OCI-LY1 (cell line): ENCODE measurements around the gene PTHLH.

ENCODE experiments used
- H2AFZ ChIP-seq: fragments of 200-600 bp; sonication (generic), shearing (Covaris generic); 2 replicates; pipeline ENCODE4 v1.6.0; 2014; ENCODE audit warnings: antibody characterized with exemption, mild to moderate bottlenecking, low read length
- H3F3A ChIP-seq: fragments of 200-600 bp; sonication (generic), shearing (Covaris generic); 2 replicates; pipeline ENCODE4 v1.6.0; 2014; ENCODE audit warnings: mild to moderate bottlenecking, antibody characterized with exemption, low read length, moderate library complexity; ENCODE audit not compliant: insufficient read depth
- H3K27ac ChIP-seq: fragments of 200-600 bp; sonication (generic); 2 replicates; pipeline ENCODE4 v1.5.1; 2014; ENCODE audit warnings: low read length, mixed run types, mild to moderate bottlenecking, low read depth; ENCODE audit not compliant: poor library complexity, severe bottlenecking
- H3K27me3 ChIP-seq: fragments of 200-600 bp; sonication (generic); 2 replicates; pipeline ENCODE4 v1.6.0; 2014; ENCODE audit warnings: antibody characterized with exemption, mild to moderate bottlenecking, low read length, moderate library complexity; ENCODE audit not compliant: insufficient read depth
- H3K36me3 ChIP-seq: fragments of 200-600 bp; sonication (generic); 2 replicates; pipeline ENCODE4 v1.6.1; 2014; ENCODE audit warnings: mild to moderate bottlenecking, antibody characterized with exemption, low read length, moderate library complexity, mixed read lengths; ENCODE audit not compliant: insufficient read depth
- H3K4me1 ChIP-seq: fragments of 200-600 bp; sonication (generic); 2 replicates; pipeline ENCODE4 v1.5.1; 2014; ENCODE audit warnings: mild to moderate bottlenecking, low read length, moderate library complexity; ENCODE audit not compliant: insufficient read depth, severe bottlenecking
- H3K4me2 ChIP-seq: fragments of 200-600 bp; sonication (generic), shearing (Covaris generic); 2 replicates; pipeline ENCODE4 v1.6.1; 2014; ENCODE audit warnings: low read length
- H3K4me3 ChIP-seq: fragments of 200-600 bp; sonication (generic); 2 replicates; pipeline ENCODE4 v1.5.1; 2014; ENCODE audit warnings: low read length, low read depth, mild to moderate bottlenecking, mixed read lengths; ENCODE audit not compliant: poor library complexity, severe bottlenecking
- H3K79me2 ChIP-seq: fragments of 200-600 bp; shearing (Covaris generic); 2 replicates; pipeline ENCODE4 v1.6.1; 2016; ENCODE audit warnings: mixed run types, low read length, mixed read lengths; ENCODE audit not compliant: insufficient read depth
- H3K9ac ChIP-seq: fragments of 200-600 bp; sonication (generic), shearing (Covaris generic); 2 replicates; pipeline ENCODE4 v1.6.1; 2014; ENCODE audit warnings: mild to moderate bottlenecking, low read length, mixed read lengths
- H3K9me2 ChIP-seq: fragments of 200-600 bp; sonication (generic), shearing (Covaris generic); 2 replicates; pipeline ENCODE4 v1.6.1; 2014; ENCODE audit warnings: low read depth, mild to moderate bottlenecking, low read length, mixed read lengths
- H3K9me3 ChIP-seq: fragments of 200-600 bp; shearing (Covaris generic); 2 replicates; pipeline ENCODE4 v1.6.1; 2014; ENCODE audit warnings: low read length, mixed read lengths
- H4K20me1 ChIP-seq: fragments of 200-600 bp; sonication (generic), shearing (Covaris generic); 2 replicates; pipeline ENCODE4 v1.6.0; 2016; ENCODE audit warnings: mild to moderate bottlenecking, low read length; ENCODE audit not compliant: insufficient read depth
- CTCF ChIP-seq: fragments of 200-600 bp; sonication (generic), shearing (Covaris generic); IDR thresholded peaks from 2 replicates; pipeline ENCODE4 v1.5.1; 2017; ENCODE audit warnings: mild to moderate bottlenecking, antibody characterized with exemption, low read length, moderate library complexity, mixed read lengths
- EZH2 ChIP-seq: fragments of 200-600 bp; sonication (generic), shearing (Covaris generic); IDR thresholded peaks from 2 replicates; pipeline ENCODE4 v1.8.0; 2017; ENCODE audit warnings: borderline replicate concordance, mixed run types, mild to moderate bottlenecking, antibody characterized with exemption, low read length, moderate library complexity, mixed read lengths

The PTHLH gene

GRCh38 chr12:27953817-27954216 is 18.7 kb downstream of the PTHLH start:
- Histone ChIP-seq H3K9me2 (no peaks in the 10 kb centered on the region), H4K20me1 (no peaks in the 10 kb centered on the region), H3K4me2 (no peak overlapping the region), H3K4me1 (no peaks in the 10 kb centered on the region), H3K4me3 (no peak overlapping the region), H2AFZ (no peak overlapping the region), H3K36me3 (no peaks in the 10 kb centered on the region), H3K27me3 (no peaks in the 10 kb centered on the region; the same call in 1 of the 2 replicates), H3K9me3 (no peaks in the 10 kb centered on the region), H3K79me2 (no peaks in the 10 kb centered on the region), H3K9ac (no peak overlapping the region), H3F3A (no peaks in the 10 kb centered on the region), H3K27ac (no peak overlapping the region)
- no peak for TF ChIP-seq CTCF
- no peak for TF ChIP-seq EZH2

GRCh38 chr12:27953348-27953747 is 19.2 kb downstream of the PTHLH start:
- no peak for TF ChIP-seq EZH2
- no peak for TF ChIP-seq CTCF
- Histone ChIP-seq H3K4me2 (no peak overlapping the region), H3F3A (no peaks in the 10 kb centered on the region), H3K27ac (no peak overlapping the region), H3K4me3 (no peak overlapping the region), H3K9me2 (no peaks in the 10 kb centered on the region), H3K27me3 (no peaks in the 10 kb centered on the region; the same call in 1 of the 2 replicates), H3K4me1 (no peaks in the 10 kb centered on the region), H2AFZ (no peak overlapping the region), H3K9me3 (no peaks in the 10 kb centered on the region), H3K79me2 (no peaks in the 10 kb centered on the region), H3K36me3 (no peaks in the 10 kb centered on the region), H4K20me1 (no peaks in the 10 kb centered on the region), H3K9ac (no peak overlapping the region)

- no peaks in the 10 kb centered on the region for H3K79me2 ChIP-seq
- no peaks in the 10 kb centered on the region; the same call in 1 of the 2 replicates for H3K27me3 ChIP-seq
- no peak for TF ChIP-seq CTCF
- TF ChIP-seq EZH2 = no peak
- no peaks in the 10 kb centered on the region for H3K36me3 ChIP-seq
- no peaks in the 10 kb centered on the region for H3K9me2 ChIP-seq
- no peak overlapping the region for H3K27ac ChIP-seq
- H3K4me3 ChIP-seq = no peak overlapping the region
- H3K9me3 ChIP-seq = no peaks in the 10 kb centered on the region
- no peak overlapping the region for H3K4me2 ChIP-seq
- no peak overlapping the region for H3K9ac ChIP-seq
- no peaks in the 10 kb centered on the region for H3F3A ChIP-seq
- H3K4me1 ChIP-seq = no peaks in the 10 kb centered on the region
- no peak overlapping the region for H2AFZ ChIP-seq
- H4K20me1 ChIP-seq = no peaks in the 10 kb centered on the region
Measured at GRCh38 chr12:27952510-27952909, 20.0 kb downstream of the PTHLH start.
